ENCODE measurements around the gene SS18. TPM values are rescaled to one million over a fixed set of nuclear protein-coding genes. Genes with fewer than 3 reads are reported as not detected.

Gene SS18
- total RNA-seq, 1 experiment from 2014 or later, result 84.6 TPM

DNA sequence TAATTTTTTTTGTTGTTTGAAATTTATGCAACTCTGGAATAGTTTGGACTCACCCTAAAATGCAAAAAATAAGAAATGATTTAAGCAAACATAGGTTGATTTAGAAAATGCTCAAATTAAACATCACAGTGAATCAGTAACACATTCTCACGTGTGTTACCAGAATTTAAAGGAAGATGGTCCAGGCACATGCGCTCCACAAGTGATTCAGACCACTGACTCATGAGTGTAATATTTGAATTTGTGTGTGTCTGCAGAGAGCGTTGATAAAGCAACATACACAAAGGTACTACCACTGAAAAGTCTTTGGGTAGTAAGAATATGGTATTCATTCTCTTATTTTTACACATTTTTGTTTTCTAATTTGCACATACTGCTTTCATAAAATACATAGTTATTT lies 7.9 kb downstream of the SS18 start:
- DNase-seq (ENCODE audit: low spot score), result no peak
- ChIA-PET CTCF (no interaction called here), POLR2A (ENCODE audit: low non-redundant PET) (no interaction called here)
- Histone ChIP-seq H3K36me3 (ENCODE audit: insufficient read depth, low read length, poor library complexity, severe bottlenecking) (peaks cover 52% of the 10 kb centered on the region), H3K27me3 (replicated peaks; ENCODE audit: insufficient read depth, low read depth, low read length, poor library complexity) (no peaks in the 10 kb centered on the region), H3K4me1 (ENCODE audit: insufficient read depth, low read length, poor library complexity, severe bottlenecking) (no peaks in the 10 kb centered on the region), H3K9me3 (ENCODE audit: low read depth, low read length, poor library complexity, severe bottlenecking) (no peaks in the 10 kb centered on the region), H3K27ac (ENCODE audit: low read depth, low read length, poor library complexity, severe bottlenecking) (no peak overlapping the region), H3K4me3 (ENCODE audit: low read depth, low read length, poor library complexity, severe bottlenecking) (no peak overlapping the region)
- no TSS peak for BruUV-seq (replicated peaks)
- intact Hi-C loops (cut with micrococcal nuclease; ENCODE audit: unreplicated experiment), result no loop called here
- TF ChIP-seq CTCF (conservative IDR thresholded peaks at IDR 0.05; ENCODE audit: low read depth, low read length) (no peak), EZH2 (IDR thresholded peaks at IDR 0.05; ENCODE audit: borderline replicate concordance, low read depth, low read length, poor library complexity, severe bottlenecking) (no peak)

- no peak for DNase-seq (ENCODE audit: low spot score)
- Histone ChIP-seq H3K27me3 (replicated peaks; ENCODE audit: insufficient read depth, low read depth, low read length, poor library complexity) (no peaks in the 10 kb centered on the region), H3K4me1 (ENCODE audit: insufficient read depth, low read length, poor library complexity, severe bottlenecking) (no peaks in the 10 kb centered on the region), H3K27ac (ENCODE audit: low read depth, low read length, poor library complexity, severe bottlenecking) (no peak overlapping the region), H3K4me3 (ENCODE audit: low read depth, low read length, poor library complexity, severe bottlenecking) (no peak overlapping the region), H3K36me3 (ENCODE audit: insufficient read depth, low read length, poor library complexity, severe bottlenecking) (peaks cover 49% of the 10 kb centered on the region), H3K9me3 (ENCODE audit: low read depth, low read length, poor library complexity, severe bottlenecking) (peaks cover 16% of the 10 kb centered on the region)
- no peak for TF ChIP-seq EZH2 (IDR thresholded peaks at IDR 0.05; ENCODE audit: borderline replicate concordance, low read depth, low read length, poor library complexity, severe bottlenecking)
- TF ChIP-seq CTCF (conservative IDR thresholded peaks at IDR 0.05; ENCODE audit: low read depth, low read length), result no peak
- ChIA-PET CTCF (no interaction called here), POLR2A (ENCODE audit: low non-redundant PET) (no interaction called here)
- intact Hi-C loops (cut with micrococcal nuclease; ENCODE audit: unreplicated experiment), result no loop called here
- no TSS peak for BruUV-seq (replicated peaks)
Measured at GRCh38 chr18:26074246-26074645, 16.2 kb downstream of the SS18 start.

GRCh38 chr18:26073758-26074157 lies 16.7 kb downstream of the SS18 start:
- ChIA-PET POLR2A (ENCODE audit: low non-redundant PET) (no interaction called here), CTCF (no interaction called here)
- Histone ChIP-seq H3K27me3 (replicated peaks; ENCODE audit: insufficient read depth, low read depth, low read length, poor library complexity) (no peaks in the 10 kb centered on the region), H3K27ac (ENCODE audit: low read depth, low read length, poor library complexity, severe bottlenecking) (no peak overlapping the region), H3K9me3 (ENCODE audit: low read depth, low read length, poor library complexity, severe bottlenecking) (peaks cover 16% of the 10 kb centered on the region), H3K4me3 (ENCODE audit: low read depth, low read length, poor library complexity, severe bottlenecking) (no peak overlapping the region), H3K36me3 (ENCODE audit: insufficient read depth, low read length, poor library complexity, severe bottlenecking) (peaks cover 49% of the 10 kb centered on the region), H3K4me1 (ENCODE audit: insufficient read depth, low read length, poor library complexity, severe bottlenecking) (no peaks in the 10 kb centered on the region)
- no TSS peak for BruUV-seq (replicated peaks)
- no peak for DNase-seq (ENCODE audit: low spot score)
- intact Hi-C loops (cut with micrococcal nuclease; ENCODE audit: unreplicated experiment), result no loop called here
- no peak for TF ChIP-seq EZH2 (IDR thresholded peaks at IDR 0.05; ENCODE audit: borderline replicate concordance, low read depth, low read length, poor library complexity, severe bottlenecking)

DNA sequence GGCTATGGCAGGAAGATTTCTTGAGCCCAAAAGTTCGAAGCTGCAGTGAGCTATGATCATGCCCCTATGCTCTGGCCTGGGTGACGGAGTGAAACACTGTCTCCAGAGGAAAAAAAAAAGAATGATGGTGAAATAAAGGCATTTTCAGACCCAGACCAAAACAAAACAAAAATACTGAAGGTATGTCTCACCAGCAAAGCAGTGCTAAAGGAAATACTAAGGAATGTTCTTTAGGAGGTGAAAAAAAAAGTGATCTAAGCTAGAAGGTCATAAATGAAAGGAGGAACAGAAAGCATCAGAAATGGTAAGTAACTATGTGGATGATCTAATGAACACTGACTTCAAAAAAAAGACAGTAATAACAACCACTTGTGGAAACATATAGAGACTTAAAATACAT lies 18.7 kb downstream of the SS18 start:
- TF ChIP-seq CTCF (conservative IDR thresholded peaks at IDR 0.05; ENCODE audit: low read depth, low read length), result no peak
- no peak for TF ChIP-seq EZH2 (IDR thresholded peaks at IDR 0.05; ENCODE audit: borderline replicate concordance, low read depth, low read length, poor library complexity, severe bottlenecking)
- BruUV-seq (replicated peaks), result no TSS peak
- no peak overlapping the region for H3K27ac ChIP-seq (ENCODE audit: low read depth, low read length, poor library complexity, severe bottlenecking)
- peaks cover 48% of the 10 kb centered on the region for H3K36me3 ChIP-seq (ENCODE audit: insufficient read depth, low read length, poor library complexity, severe bottlenecking)
- no peaks in the 10 kb centered on the region for H3K27me3 ChIP-seq (replicated peaks; ENCODE audit: insufficient read depth, low read depth, low read length, poor library complexity)
- peaks cover 16% of the 10 kb centered on the region for H3K9me3 ChIP-seq (ENCODE audit: low read depth, low read length, poor library complexity, severe bottlenecking)
- POLR2A ChIA-PET (ENCODE audit: low non-redundant PET), result no interaction called here
- H3K4me3 ChIP-seq (ENCODE audit: low read depth, low read length, poor library complexity, severe bottlenecking), result no peak overlapping the region
- DNase-seq (ENCODE audit: low spot score), result no peak
- CTCF ChIA-PET, result no interaction called here
- H3K4me1 ChIP-seq (ENCODE audit: insufficient read depth, low read length, poor library complexity, severe bottlenecking), result no peaks in the 10 kb centered on the region
- intact Hi-C loops (cut with micrococcal nuclease; ENCODE audit: unreplicated experiment), result no loop called here

All from A673 (cell line).